K562 (cell line): ENCODE data around the gene IFI30. TPM values are rescaled to one million over a fixed set of nuclear protein-coding genes. Genes with fewer than 3 reads are reported as not detected.

Experiments used
- BRF2 ChIP-seq: IDR thresholded peaks from 3 replicates; pipeline ENCODE4 v1.6.1; 2011; ENCODE audit warnings: borderline replicate concordance, mild to moderate bottlenecking; ENCODE audit not compliant: insufficient read length, insufficient read depth
- CEBPG ChIP-seq, 3 experiments: fragments of 200-800 bp in 1 of 3; sonication (Bioruptor generic) in 1 of 3; sonication (generic) in 1 of 3; formaldehyde crosslinking in 1 of 3; IDR thresholded peaks in 2 of 3; conservative IDR thresholded peaks in 1 of 3; 2 replicates each; pipeline versions ENCODE4 v1.6.1 to v1.8.0; 2016 to 2022; ENCODE audit warnings: missing compliant biosample characterization in 2 of 3, missing genetic modification characterization in 2 of 3, mild to moderate bottlenecking in 1 of 3, missing genetic modification reagents in 1 of 3
- CHD4 ChIP-seq: fragments of 200-600 bp; sonication (generic); IDR thresholded peaks from 3 replicates; pipeline ENCODE4 v1.6.1; 2012; ENCODE audit warnings: low read depth, mild to moderate bottlenecking, mixed read lengths, low read length, inconsistent platforms; ENCODE audit not compliant: insufficient read depth, insufficient replicate concordance, poor library complexity, severe bottlenecking
- FOXJ3 ChIP-seq: sonication (generic); formaldehyde crosslinking; IDR thresholded peaks from 2 replicates; pipeline ENCODE4 v1.4.0; 2020; ENCODE audit warnings: mild to moderate bottlenecking, missing genetic modification reagents
- MLLT1 ChIP-seq, 2 experiments: fragments of 450-650 bp; IDR thresholded peaks; 2 replicates each; pipeline ENCODE4 v1.6.1; 2016
- MYBL2 ChIP-seq, 2 experiments: fragments of 450-650 bp in 1 of 2; sonication (generic) in 1 of 2; formaldehyde crosslinking in 1 of 2; IDR thresholded peaks; 2 replicates each; pipeline versions ENCODE4 v1.6.1 to v1.8.1; 2017 to 2022; ENCODE audit warnings: borderline replicate concordance in 1 of 2, inconsistent platforms in 1 of 2, low read depth in 1 of 2, mild to moderate bottlenecking in 1 of 2, missing genetic modification reagents in 1 of 2, moderate library complexity in 1 of 2
- PRPF4 ChIP-seq: fragments of 200-400 bp; formaldehyde crosslinking; IDR thresholded peaks from one replicate; pipeline ENCODE4 v1.6.1; 2017; ENCODE audit warnings: low read length, low read depth, mild to moderate bottlenecking; ENCODE audit not compliant: insufficient read depth, poor library complexity, severe bottlenecking
- RBM14 ChIP-seq: fragments of 200-400 bp; formaldehyde crosslinking; IDR thresholded peaks from 2 replicates; pipeline ENCODE4 v1.6.1; 2018; ENCODE audit warnings: low read depth, mild to moderate bottlenecking, low read length, moderate library complexity, borderline replicate concordance; ENCODE audit not compliant: insufficient read depth
- RERE ChIP-seq: sonication (generic); formaldehyde crosslinking; IDR thresholded peaks from 2 replicates; pipeline ENCODE4 v1.8.0; 2023; ENCODE audit warnings: missing genetic modification reagents, mild to moderate bottlenecking, borderline replicate concordance
- SAFB ChIP-seq: fragments of 200-400 bp; formaldehyde crosslinking; IDR thresholded peaks from 2 replicates; pipeline ENCODE4 v1.6.1; 2017; ENCODE audit warnings: low read depth, low read length, borderline replicate concordance
- SMAD4 ChIP-seq: fragments of 250-450 bp; sonication (Bioruptor Pico); conservative IDR thresholded peaks from 2 replicates; pipeline ENCODE4 v1.8.0; 2021; ENCODE audit warnings: inconsistent platforms, mild to moderate bottlenecking, moderate library complexity
- TSC22D4 ChIP-seq: fragments of 450-650 bp; IDR thresholded peaks from 2 replicates; pipeline ENCODE4 v1.6.1; 2016; ENCODE audit warnings: missing genetic modification characterization, missing biosample characterization, control low read depth
- ZNF184 ChIP-seq: sonication (generic); formaldehyde crosslinking; IDR thresholded peaks from 2 replicates; pipeline ENCODE4 v1.5.0; 2020; ENCODE audit warnings: missing genetic modification reagents
- ZNF24 ChIP-seq: fragments of 450-650 bp; IDR thresholded peaks from 2 replicates; pipeline ENCODE4 v1.6.1; 2016
- ZNF280B ChIP-seq: fragments of 250-450 bp; sonication (Bioruptor Pico); IDR thresholded peaks from 2 replicates; pipeline ENCODE4 v1.5.1; 2021; ENCODE audit warnings: mild to moderate bottlenecking
- polyA plus RNA-seq, 8 experiments: library from polyadenylated mRNA; depleted of rRNA in 4 of 8; stranded (reverse) in 5 of 8; unstranded in 3 of 8; fragments of >200 nt; fragmentation: Nextera tagmentation in 2 of 8; fragmentation: Illumina TruSeq in 1 of 8; extraction: Ambion mirVana in 2 of 8; extraction: Trizol in 1 of 8; gene quantifications; 2 replicates each; pipeline versions ENCODE4 v1.2.1 to v1.2.3, GENCODE V29; 2011 to 2014; ENCODE audit warnings: inconsistent platforms in 1 of 8, missing spikeins in 1 of 8
- total RNA-seq, 7 experiments: library from RNA; depleted of rRNA in 6 of 7; stranded (reverse); fragments of >200 nt in 6 of 7; fragmentation: Illumina TruSeq in 2 of 7; extraction: Trizol in 2 of 7; gene quantifications; 2 replicates each; pipeline versions ENCODE4 v1.2.1 to v1.2.3, GENCODE V29; 2011 to 2021; ENCODE audit warnings: low replicate concordance in 1 of 7

IFI30 gene
- total and polyA plus RNA-seq, 9 of the 15 experiments (the other 6 are each of a cell fraction or from before 2014, with no cell fraction given): 63.7 to 430 (median 109) TPM

- TF ChIP-seq RERE (CRISPR knock-in tag): no peak
- no peak for TF ChIP-seq MYBL2 (IDR thresholded peaks at IDR 0.05; ENCODE audit: low read depth)
- TF ChIP-seq MYBL2 (CRISPR knock-in tag; IDR thresholded peaks at IDR 0.05; ENCODE audit: borderline replicate concordance): no peak
- no peak for TF ChIP-seq TSC22D4 (tag)
- peak; percentile 56; the same call in 1 of the 2 replicates for TF ChIP-seq SAFB
- no peak for TF ChIP-seq ZNF24
- no peak for TF ChIP-seq CEBPG (CRISPR knock-in tag; IDR thresholded peaks at IDR 0.05)
- no peak for TF ChIP-seq CEBPG (tag; conservative IDR thresholded peaks at IDR 0.05 in 1 of 2, IDR thresholded peaks at IDR 0.05 in 1 of 2)
- TF ChIP-seq ZNF184: no peak
- TF ChIP-seq MLLT1 (IDR thresholded peaks at IDR 0.05): no peak
- no peak for TF ChIP-seq RBM14
- TF ChIP-seq ZNF280B (CRISPR knock-in tag): no peak
- TF ChIP-seq FOXJ3 (CRISPR knock-in tag): no peak
- peak; percentile 40; the same call in 1 of the 2 replicates for TF ChIP-seq SMAD4 (CRISPR knock-in tag)
- TF ChIP-seq PRPF4: no peak
- TF ChIP-seq BRF2: no peak
- no peak for TF ChIP-seq CHD4
Measured at GRCh38 chr19:18224525-18225354, 51.1 kb downstream of the IFI30 start (continued).
